ENCODE data around the gene TMEFF2.

The TMEFF2 gene

GRCh38 chr2:191941376-191941929, 253.3 kb downstream of the TMEFF2 start:
- Histone ChIP-seq H3K9me3 (ENCODE audit: control insufficient read depth, insufficient read depth, low read depth, low read length) (no peaks in the 10 kb centered on the region), H3K27ac (ENCODE audit: extremely low read depth, low read depth, low read length) (no peak overlapping the region), H3K36me3 (ENCODE audit: control insufficient read depth in 2 of 2, insufficient read depth in 1 of 2, low read length in 2 of 2) (no peaks in the 10 kb centered on the region), H3K4me1 (ENCODE audit: control insufficient read depth, insufficient read depth, low read length) (no peaks in the 10 kb centered on the region), H3K4me3 (ENCODE audit: low read depth, low read length) (no peak overlapping the region)
- ChIA-PET CTCF (interaction anchor here (0.6 kb wide), 1 partner anchor 234 kb away, joined by 3 read pairs; no protein-coding TSS in a partner anchor), POLR2A (no interaction called here)
- no peak for TF ChIP-seq ZNF488 (tag by site-specific recombination; IDR thresholded peaks at IDR 0.05)
- no peak for TF ChIP-seq ZBTB26 (tag by site-specific recombination; optimal IDR thresholded peaks at IDR 0.05)
- no peak for TF ChIP-seq ZNF544 (tag by site-specific recombination; IDR thresholded peaks at IDR 0.05)
- no peak for TF ChIP-seq ZNF76 (tag by site-specific recombination; IDR thresholded peaks at IDR 0.05; ENCODE audit: borderline replicate concordance, low read depth)
- no peak for TF ChIP-seq ZNF639 (tag by site-specific recombination; IDR thresholded peaks at IDR 0.05)
- TF ChIP-seq ZNF23 (tag by site-specific recombination; IDR thresholded peaks at IDR 0.05; ENCODE audit: borderline replicate concordance): no peak
- no peak for TF ChIP-seq ZNF223 (tag by site-specific recombination; IDR thresholded peaks at IDR 0.05)
- no peak for TF ChIP-seq ZNF433 (tag by site-specific recombination; IDR thresholded peaks at IDR 0.05; ENCODE audit: low read depth)
- TF ChIP-seq ZFP69B (tag by site-specific recombination; IDR thresholded peaks at IDR 0.05): no peak
- TF ChIP-seq ZNF843 (tag by site-specific recombination; IDR thresholded peaks at IDR 0.05): no peak
- no peak for TF ChIP-seq ZNF629 (tag by site-specific recombination; IDR thresholded peaks at IDR 0.05)
- no peak for TF ChIP-seq ZNF658 (tag by site-specific recombination; IDR thresholded peaks at IDR 0.05)
- no peak for TF ChIP-seq ZNF274 (IDR thresholded peaks at IDR 0.05; ENCODE audit: low read length)
- no peak for TF ChIP-seq ZNF274 (tag by site-specific recombination; IDR thresholded peaks at IDR 0.05; ENCODE audit: borderline replicate concordance)
- no peak for TF ChIP-seq ZNF555 (tag by site-specific recombination; conservative IDR thresholded peaks at IDR 0.05)
- no peak for TF ChIP-seq ZNF571 (tag by site-specific recombination; IDR thresholded peaks at IDR 0.05)
- TF ChIP-seq YY1 (tag by site-specific recombination; IDR thresholded peaks at IDR 0.05): no peak

GRCh38 chr2:191938779-191939178, 256.0 kb downstream of the TMEFF2 start:
- POLR2A ChIA-PET: no interaction called here
- no peak overlapping the region for H3K27ac ChIP-seq (ENCODE audit: extremely low read depth, low read depth, low read length)

GRCh38 chr2:191936882-191937405, 257.8 kb downstream of the TMEFF2 start:
- Histone ChIP-seq H3K9me3 (ENCODE audit: control insufficient read depth, insufficient read depth, low read depth, low read length) (no peaks in the 10 kb centered on the region), H3K27ac (ENCODE audit: extremely low read depth, low read depth, low read length) (no peak overlapping the region), H3K4me3 (ENCODE audit: low read depth, low read length) (no peak overlapping the region), H3K36me3 (ENCODE audit: control insufficient read depth in 2 of 2, insufficient read depth in 1 of 2, low read length in 2 of 2) (no peaks in the 10 kb centered on the region), H3K4me1 (ENCODE audit: control insufficient read depth, insufficient read depth, low read length) (no peaks in the 10 kb centered on the region)
- POLR2A ChIA-PET: no interaction called here
- CTCF ChIA-PET: interaction anchor here (0.6 kb wide), 1 partner anchor 105 kb away, joined by 3 read pairs; no protein-coding TSS in a partner anchor
- TF ChIP-seq ZNF529 (tag by site-specific recombination; IDR thresholded peaks at IDR 0.05; ENCODE audit: insufficient replicate concordance) (no peak), ZNF580 (tag by site-specific recombination; IDR thresholded peaks at IDR 0.05) (no peak), REPIN1 (tag by site-specific recombination; IDR thresholded peaks at IDR 0.05; ENCODE audit: low read depth) (no peak), ZNF621 (tag by site-specific recombination; IDR thresholded peaks at IDR 0.05) (no peak), ZSCAN5A (tag by site-specific recombination; IDR thresholded peaks at IDR 0.05) (no peak), ZNF610 (tag by site-specific recombination; IDR thresholded peaks at IDR 0.05; ENCODE audit: borderline replicate concordance) (no peak)

More at GRCh38 chr2:191938779-191939178, 256.0 kb downstream of the TMEFF2 start:
- TF ChIP-seq ZIC2 (tag by site-specific recombination; IDR thresholded peaks at IDR 0.05) (0 out of 2 replicates have a peak, but pooled peaks have one; percentile 11), ZNF37A (tag by site-specific recombination; IDR thresholded peaks at IDR 0.05) (no peak), GFI1B (tag by site-specific recombination; IDR thresholded peaks at IDR 0.05) (no peak)
- Histone ChIP-seq H3K4me1 (ENCODE audit: control insufficient read depth, insufficient read depth, low read length) (no peaks in the 10 kb centered on the region), H3K9me3 (ENCODE audit: control insufficient read depth, insufficient read depth, low read depth, low read length) (no peaks in the 10 kb centered on the region), H3K36me3 (ENCODE audit: control insufficient read depth in 2 of 2, insufficient read depth in 1 of 2, low read length in 2 of 2) (no peaks in the 10 kb centered on the region), H3K4me3 (ENCODE audit: low read depth, low read length) (no peak overlapping the region)
- CTCF ChIA-PET: interaction anchor here (1.1 to 1.4 kb wide), 3 partner anchors 11 to 223 kb away, joined by 3 to 4 read pairs (median 4); no protein-coding TSS in a partner anchor

Data from HEK293 (cell line).